Naive thymus-derived CD4-positive, alpha-beta T cell (primary cell): ENCODE measurements around the gene HELQ. TPM values are rescaled to one million over a fixed set of nuclear protein-coding genes. Genes with fewer than 3 reads are reported as not detected.

Experiments used
- ATAC-seq: fragments of 150-1000 bp; cut with Tn5 transposase; 2 replicates; pipeline ENCODE4 v1.10.0; 2021; ENCODE audit warnings: mild to moderate bottlenecking, moderate library complexity
- CTCF ChIA-PET: fragments of 350-600 bp; sonication (Branson Sonifier 250); formaldehyde crosslinking; loops from one replicate; lab custom pipeline; 2021; ENCODE audit warnings: antibody characterized with exemption; lab: Charles Lee
- POLR2A ChIA-PET: fragments of 350-600 bp; sonication (Branson Sonifier 250); formaldehyde crosslinking; loops from one replicate; lab custom pipeline; 2021; ENCODE audit warnings: antibody characterized with exemption, inconsistent platforms; lab: Charles Lee
- DNase-seq, 9 donors: peaks; one replicate each; pipeline versions ENCODE4 v3.0.0 to v3.0.0-alpha.2; 2020 to 2022; ENCODE audit warnings: mixed read lengths in 1 of 9
- H3K27ac ChIP-seq: one replicate; pipeline ENCODE4 v1.7.0; 2013; ENCODE audit warnings: mild to moderate bottlenecking, low read depth, low read length, moderate library complexity
- H3K27me3 ChIP-seq, 2 donors: one replicate each; pipeline ENCODE4 v1.7.0; 2013; ENCODE audit warnings: low read length in 2 of 2, mild to moderate bottlenecking in 2 of 2, moderate library complexity in 2 of 2; ENCODE audit not compliant: control insufficient read depth in 2 of 2, insufficient read depth in 2 of 2
- H3K36me3 ChIP-seq, 3 experiments: 1 replicate in 2 of 3; 2 replicates in 1 of 3; pipeline ENCODE4 v1.7.0; 2013; ENCODE audit warnings: low read length in 3 of 3, mild to moderate bottlenecking in 3 of 3, moderate library complexity in 1 of 3; ENCODE audit not compliant: insufficient read depth in 3 of 3, control insufficient read depth in 2 of 3
- H3K4me1 ChIP-seq, 2 donors: one replicate each; pipeline ENCODE4 v1.7.0; 2013; ENCODE audit warnings: low read length in 2 of 2, mild to moderate bottlenecking in 2 of 2, moderate library complexity in 1 of 2; ENCODE audit not compliant: control insufficient read depth in 2 of 2, insufficient read depth in 2 of 2
- H3K4me3 ChIP-seq: 2 replicates; pipeline ENCODE4 v1.7.0; 2013; ENCODE audit warnings: mild to moderate bottlenecking, low read length
- H3K9me3 ChIP-seq, 3 experiments: 1 replicate in 2 of 3; 2 replicates in 1 of 3; pipeline ENCODE4 v1.7.0; 2013; ENCODE audit warnings: low read length in 3 of 3; ENCODE audit not compliant: control insufficient read depth in 2 of 3
- H3K27ac Mint-ChIP-seq, 9 donors: one replicate each; pipeline ENCODE4 v1.8.0; 2020 to 2022; ENCODE audit warnings: mixed read lengths in 9 of 9, mild to moderate bottlenecking in 8 of 9, moderate library complexity in 5 of 9, inconsistent platforms in 2 of 9
- H3K27me3 Mint-ChIP-seq, 5 donors: one replicate each; pipeline ENCODE4 v1.8.0; 2021 to 2022; ENCODE audit warnings: mixed read lengths in 5 of 5, mild to moderate bottlenecking in 1 of 5
- H3K36me3 Mint-ChIP-seq, 5 donors: one replicate each; pipeline ENCODE4 v1.8.0; 2020 to 2022; ENCODE audit warnings: mixed read lengths in 5 of 5, mild to moderate bottlenecking in 3 of 5, inconsistent platforms in 1 of 5
- H3K4me1 Mint-ChIP-seq, 7 donors: one replicate each; pipeline ENCODE4 v1.8.0; 2020 to 2022; ENCODE audit warnings: mixed read lengths in 7 of 7, mild to moderate bottlenecking in 3 of 7, inconsistent platforms in 1 of 7
- H3K4me3 Mint-ChIP-seq, 10 donors: one replicate each; pipeline ENCODE4 v1.8.0; 2020 to 2022; ENCODE audit warnings: mild to moderate bottlenecking in 10 of 10, mixed read lengths in 10 of 10, moderate library complexity in 6 of 10, inconsistent platforms in 2 of 10
- H3K9me3 Mint-ChIP-seq, 11 donors: one replicate each; pipeline ENCODE4 v1.8.0; 2020 to 2022; ENCODE audit warnings: mixed read lengths in 11 of 11, mild to moderate bottlenecking in 4 of 11, inconsistent platforms in 1 of 11, moderate library complexity in 1 of 11
- intact Hi-C, 2 donors: fragments of 100-400 bp; cut with micrococcal nuclease; formaldehyde crosslinking; loops; one replicate each; pipeline ENCODE4 v1.15.1; 2023
- polyA plus RNA-seq, 2 donors: library from polyadenylated mRNA; unstranded; fragments of 300-500 nt; fragmentation: Illumina TruSeq; gene quantifications; one replicate each; pipeline ENCODE4 v1.2.3, GENCODE V29; 2021
- total RNA-seq, 6 experiments: library from RNA in 5 of 6; stranded (reverse) in 5 of 6; gene quantifications; 1 replicate in 5 of 6; 2 replicates in 1 of 6; pipeline ENCODE4 v1.2.3 and lab custom pipeline; 2021 to 2026

The HELQ gene
- total and polyA plus RNA-seq, 7 experiments from 2014 or later = 14.1 to 53.9 (median 31.8) TPM

DNA sequence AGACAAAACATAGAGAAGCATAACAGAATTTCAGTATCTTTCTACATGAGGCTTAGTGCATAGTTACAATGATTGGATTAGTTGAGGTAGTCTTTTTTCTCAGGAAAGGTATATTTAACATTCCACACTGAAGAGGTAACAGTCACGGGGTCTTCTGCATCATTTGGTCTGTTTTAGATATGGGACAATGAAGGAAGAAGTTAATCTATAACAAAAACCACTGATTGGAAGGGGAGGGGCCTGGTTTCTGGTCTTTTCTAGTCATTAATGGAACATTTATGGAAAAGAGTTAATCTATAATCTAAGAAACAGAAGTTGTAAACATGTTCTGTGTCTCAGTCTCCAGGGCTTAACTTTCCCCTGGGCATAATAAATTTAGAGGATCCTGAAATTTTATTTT, 83.7 kb downstream of the HELQ start:
- Histone ChIP-seq H3K9me3 (no peaks in the 10 kb centered on the region), H3K27ac (no peak overlapping the region), H3K36me3 (no peaks in the 10 kb centered on the region), H3K27me3 (no peaks in the 10 kb centered on the region), H3K4me1 (no peaks in the 10 kb centered on the region), H3K4me3 (no peak overlapping the region)
- POLR2A ChIA-PET = no interaction called here
- Mint-ChIP-seq H3K36me3 (peaks cover 0 to 10% (median 9%) of the 10 kb centered on the region in 5 donors), H3K27ac (no peak overlapping the region), H3K4me3 (no peak overlapping the region), H3K9me3 (peaks cover 0 to 11% (median 7%) of the 10 kb centered on the region in 11 donors), H3K27me3 (peaks cover 0 to 10% (median 6%) of the 10 kb centered on the region in 5 donors), H3K4me1 (peaks cover 0 to 13% (median 0%) of the 10 kb centered on the region in 7 donors)
- CTCF ChIA-PET = no interaction called here
- intact Hi-C loops = no loop called here
- no peak for DNase-seq
- no peak for ATAC-seq

DNA sequence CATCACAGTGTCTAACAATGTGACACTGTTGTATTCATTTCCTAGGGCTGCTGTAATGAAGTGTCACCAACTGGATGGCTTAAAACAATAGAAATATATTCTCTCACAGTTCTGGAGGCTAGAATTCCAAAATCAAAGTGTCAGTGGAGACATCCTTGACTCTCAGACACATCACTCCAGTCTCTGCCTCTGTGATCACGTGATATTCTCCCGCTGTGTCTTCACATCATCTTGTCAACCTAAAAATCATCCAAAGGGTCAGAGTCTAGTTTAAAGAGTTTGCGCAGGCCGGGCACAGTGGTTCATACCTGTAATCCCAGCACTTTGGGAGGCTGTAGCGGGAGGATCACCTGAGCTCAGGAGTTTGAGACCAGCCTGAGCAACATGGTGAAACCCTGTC, 84.4 kb downstream of the HELQ start:
- ChIA-PET CTCF (no interaction called here), POLR2A (no interaction called here)
- Mint-ChIP-seq H3K27me3 (peaks cover 0 to 12% (median 5%) of the 10 kb centered on the region in 5 donors), H3K4me1 (peaks cover 0 to 13% (median 0%) of the 10 kb centered on the region in 7 donors), H3K36me3 (peaks cover 0 to 7% (median 6%) of the 10 kb centered on the region in 5 donors), H3K4me3 (no peak overlapping the region), H3K27ac (no peak overlapping the region), H3K9me3 (peaks cover 0 to 7% (median 3%) of the 10 kb centered on the region in 11 donors)
- no peak for ATAC-seq
- DNase-seq = no peak
- intact Hi-C loops = no loop called here
- Histone ChIP-seq H3K4me3 (no peak overlapping the region), H3K4me1 (no peaks in the 10 kb centered on the region), H3K36me3 (no peaks in the 10 kb centered on the region), H3K9me3 (no peaks in the 10 kb centered on the region), H3K27me3 (no peaks in the 10 kb centered on the region), H3K27ac (no peak overlapping the region)

DNA sequence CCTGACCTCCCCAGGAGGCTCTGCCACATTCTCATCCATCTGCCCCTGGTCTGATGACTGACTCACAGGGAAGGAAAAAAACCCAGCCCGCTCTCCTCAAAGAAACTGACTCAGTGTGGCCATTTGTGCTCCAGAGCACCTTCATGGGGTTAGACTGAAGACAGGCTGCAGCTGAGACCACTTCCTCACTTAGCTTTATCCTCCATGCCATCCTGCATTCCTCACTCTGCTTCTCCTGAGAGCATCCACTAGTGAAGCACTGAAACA, 85.0 kb downstream of the HELQ start:
- Histone ChIP-seq H3K27ac (no peak overlapping the region), H3K4me1 (no peaks in the 10 kb centered on the region), H3K9me3 (no peaks in the 10 kb centered on the region), H3K27me3 (no peaks in the 10 kb centered on the region), H3K4me3 (no peak overlapping the region), H3K36me3 (no peaks in the 10 kb centered on the region)
- Mint-ChIP-seq H3K9me3 (peaks cover 0 to 3% (median 0%) of the 10 kb centered on the region in 11 donors), H3K27ac (no peak overlapping the region), H3K36me3 (peaks cover 0 to under 1% (median 0%) of the 10 kb centered on the region in 5 donors), H3K4me1 (peaks cover 0 to 13% (median 0%) of the 10 kb centered on the region in 7 donors), H3K4me3 (no peak overlapping the region), H3K27me3 (peaks cover 0 to 12% (median 0%) of the 10 kb centered on the region in 5 donors)
- intact Hi-C loops = no loop called here
- ATAC-seq = peak; percentile 51
- no peak for DNase-seq
- ChIA-PET POLR2A (no interaction called here), CTCF (no interaction called here)

DNA sequence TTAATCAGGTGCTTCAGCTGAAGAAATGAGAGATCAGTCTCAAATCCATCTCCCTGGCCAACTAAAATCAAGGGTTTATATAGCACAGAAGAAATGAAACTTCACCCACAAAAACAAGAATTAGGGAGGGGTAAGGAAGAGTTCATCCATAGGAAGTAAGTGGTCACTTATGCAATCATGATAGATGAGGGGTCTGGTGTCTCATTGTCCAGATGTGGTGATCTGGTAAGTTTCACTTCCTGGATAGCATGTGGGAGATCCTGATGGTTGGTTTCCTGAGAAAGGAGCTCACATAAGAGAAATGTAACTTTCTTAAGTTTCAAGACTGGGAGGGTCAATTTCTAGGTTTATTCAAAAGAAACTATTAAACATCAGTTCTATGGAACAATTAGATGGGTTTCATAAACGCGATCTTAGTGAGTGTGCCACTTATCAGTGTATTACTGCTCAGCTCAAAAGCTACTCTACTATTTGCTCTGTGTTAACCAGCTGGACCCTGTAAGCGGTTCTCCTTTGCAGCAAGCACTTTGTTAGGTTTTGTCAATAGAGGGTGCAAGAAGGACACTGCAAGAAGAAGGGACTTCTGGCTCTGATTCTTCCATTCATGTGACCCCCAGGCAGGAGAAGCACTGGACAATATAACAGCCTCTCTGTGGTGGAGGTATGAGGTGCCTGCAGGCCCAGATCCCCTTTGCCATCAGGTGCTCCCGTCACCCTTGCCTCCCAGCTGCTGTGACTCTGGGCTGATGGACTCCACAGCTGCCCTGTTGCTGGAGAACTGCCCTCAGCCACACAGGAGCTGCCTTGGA, 85.6 kb downstream of the HELQ start:
- Histone ChIP-seq H3K27me3 (no peaks in the 10 kb centered on the region), H3K36me3 (no peaks in the 10 kb centered on the region), H3K27ac (no peak overlapping the region), H3K4me3 (no peak overlapping the region), H3K4me1 (no peaks in the 10 kb centered on the region), H3K9me3 (no peaks in the 10 kb centered on the region)
- Mint-ChIP-seq H3K4me1 (peaks cover 0 to 13% (median 0%) of the 10 kb centered on the region in 7 donors), H3K9me3 (peaks cover 0 to 3% (median 0%) of the 10 kb centered on the region in 11 donors), H3K27me3 (peaks cover 0 to 15% (median 0%) of the 10 kb centered on the region in 5 donors), H3K4me3 (no peak overlapping the region), H3K36me3 (peaks cover 0 to 2% (median 0%) of the 10 kb centered on the region in 5 donors), H3K27ac (no peak overlapping the region)
- POLR2A ChIA-PET = no interaction called here
- intact Hi-C loops = no loop called here
- DNase-seq (no peak), ATAC-seq (peak; percentile 46)
- CTCF ChIA-PET = no interaction called here

DNA sequence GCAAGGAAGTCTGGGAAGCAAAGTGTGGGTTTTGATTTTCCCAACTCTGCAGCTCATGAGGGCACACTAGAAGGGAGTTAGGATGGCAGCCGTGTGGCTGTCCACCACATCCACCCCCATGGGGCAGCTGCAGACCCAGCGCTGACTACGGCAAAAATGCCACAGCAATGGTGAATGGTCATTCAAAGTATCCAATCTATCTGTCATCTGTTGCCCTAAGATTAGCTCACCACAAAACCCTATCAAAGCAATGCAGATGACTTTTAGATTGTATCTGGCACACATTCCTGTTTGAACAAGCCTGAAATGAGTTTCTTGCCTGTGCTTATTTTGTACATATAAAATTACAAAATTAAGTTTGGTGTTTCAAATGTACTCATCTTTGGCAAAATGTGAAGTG, 91.3 kb downstream of the HELQ start:
- Histone ChIP-seq H3K27ac (no peak overlapping the region), H3K9me3 (no peaks in the 10 kb centered on the region), H3K36me3 (no peaks in the 10 kb centered on the region), H3K4me1 (no peaks in the 10 kb centered on the region), H3K27me3 (no peaks in the 10 kb centered on the region), H3K4me3 (no peak overlapping the region)
- Mint-ChIP-seq H3K4me1 (peaks cover 0 to 3% (median 0%) of the 10 kb centered on the region in 7 donors), H3K27ac (no peak overlapping the region), H3K36me3 (peaks cover 0 to 2% (median 0%) of the 10 kb centered on the region in 5 donors), H3K27me3 (peaks cover 0 to 8% (median 4%) of the 10 kb centered on the region in 5 donors), H3K4me3 (no peak overlapping the region), H3K9me3 (no peaks in the 10 kb centered on the region)
- intact Hi-C loops = no loop called here
- POLR2A ChIA-PET = interaction anchor here (0.9 kb wide), 1 partner anchor 27 kb away, joined by 4 read pairs; no protein-coding TSS in a partner anchor
- DNase-seq (no peak), ATAC-seq (peak; percentile 73)
- CTCF ChIA-PET = no interaction called here

DNA sequence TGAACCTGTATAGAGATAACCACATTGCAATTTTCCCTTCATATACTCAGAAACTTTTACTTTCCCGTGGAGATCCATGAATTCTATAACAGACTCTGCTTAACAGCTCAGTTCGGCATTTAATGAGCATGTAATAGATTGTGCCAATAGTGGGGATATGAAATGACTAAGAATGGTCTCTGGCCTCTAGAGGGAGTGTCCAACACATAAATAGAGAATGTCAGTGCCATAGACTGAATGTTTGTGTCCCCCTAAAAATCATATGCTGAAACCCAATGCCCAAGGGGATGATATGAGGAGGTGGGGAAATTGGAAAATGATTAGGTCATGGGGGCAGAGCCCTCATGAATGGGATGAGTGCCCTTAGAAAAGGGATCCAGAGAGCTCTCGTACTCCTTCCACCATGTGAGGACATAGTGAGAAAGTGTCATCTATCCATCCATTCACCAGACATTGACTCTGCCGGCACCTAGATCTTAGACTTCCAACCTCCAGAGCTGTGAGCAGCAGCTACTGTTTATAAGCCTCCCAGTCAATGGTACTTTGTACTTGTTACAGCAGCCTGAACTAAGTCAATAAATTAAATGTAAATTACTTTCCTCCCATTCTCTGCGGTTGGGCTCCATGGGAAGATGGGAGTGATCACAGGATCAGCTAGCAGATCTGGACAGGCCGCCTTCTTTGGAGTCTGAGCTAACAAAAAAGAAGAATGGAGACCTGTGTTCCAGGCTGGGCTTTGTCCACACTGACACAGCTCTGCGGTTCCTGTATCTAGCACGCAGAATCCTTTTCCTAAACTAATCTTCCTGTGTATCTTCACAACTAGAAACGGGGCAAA, 92.9 kb downstream of the HELQ start:
- H3K4me3 ChIP-seq = no peak overlapping the region
- H3K9me3 ChIP-seq = no peaks in the 10 kb centered on the region
- ATAC-seq (peak; percentile 68), DNase-seq (no peak)
- H3K4me1 ChIP-seq = no peaks in the 10 kb centered on the region
- CTCF ChIA-PET = interaction anchor here (0.6 to 0.7 kb wide), 2 partner anchors 8 to 275 kb away, joined by 3 to 4 read pairs; no protein-coding TSS in a partner anchor
- POLR2A ChIA-PET = interaction anchor here (0.8 to 1.0 kb wide), 2 partner anchors 16 to 93 kb away, joined by 3 read pairs; partner anchors contain the start of genes HELQ and MRPS18C
- no peaks in the 10 kb centered on the region for H3K27me3 ChIP-seq
- Mint-ChIP-seq H3K36me3 (peaks cover 0 to 2% (median 0%) of the 10 kb centered on the region in 5 donors), H3K27ac (no peak overlapping the region), H3K4me3 (no peak overlapping the region), H3K27me3 (peaks cover 0 to 8% (median 4%) of the 10 kb centered on the region in 5 donors), H3K9me3 (no peaks in the 10 kb centered on the region), H3K4me1 (peaks cover 0 to 2% (median 0%) of the 10 kb centered on the region in 7 donors)
- H3K27ac ChIP-seq = no peak overlapping the region
- intact Hi-C loops = loop anchor here (1.0 kb wide), 1 partner anchor 278 kb away; no protein-coding TSS in a partner anchor
- no peaks in the 10 kb centered on the region for H3K36me3 ChIP-seq
